ENCODE results near the gene AKNA. TPM values are rescaled to one million over a fixed set of nuclear protein-coding genes. Genes with fewer than 3 reads are reported as not detected.
"Not testable (repeated sequence)": the region's sequence is repeated elsewhere in the genome, so short reads cannot be mapped to it uniquely, and the experiment has no call there.

Gene AKNA
- total and polyA plus RNA-seq, 2 donors (not counting 1 experiment from before 2014, with no cell fraction given): 178 to 407 TPM

GRCh38 chr9:114328937-114329624 is 58.7 kb downstream of the AKNA start:
- H4K20me1 ChIP-seq (ENCODE audit: control insufficient read depth, insufficient read depth, low read length, poor library complexity, severe bottlenecking); H3K27me3 Mint-ChIP-seq; H3K9me3 Mint-ChIP-seq (ENCODE audit: insufficient read depth); H3K9me3 ChIP-seq (ENCODE audit: control extremely low read depth in 1 of 3, control insufficient read depth in 2 of 3, insufficient read depth in 1 of 3, low read length in 2 of 3); H3K27ac ChIP-seq (ENCODE audit: low read length in 2 of 2); H2AFZ ChIP-seq (ENCODE audit: insufficient read depth, low read depth, low read length, poor library complexity, severe bottlenecking); ATAC-seq (ENCODE audit: low read depth); POLR2A ChIA-PET; DNase-seq; CTCF ChIA-PET; H3K79me2 ChIP-seq (ENCODE audit: control insufficient read depth, insufficient read depth, low read length); H3K4me3 ChIP-seq (ENCODE audit: control extremely low read depth in 1 of 5, extremely low read depth in 1 of 5, insufficient read depth in 1 of 5, low read depth in 2 of 5, low read length in 4 of 5); H3K4me3 Mint-ChIP-seq; H3K36me3 ChIP-seq (replicated peaks in 1 of 2; ENCODE audit: control extremely low read depth in 1 of 2, control insufficient read depth in 1 of 2, extremely low read depth in 1 of 2, insufficient read depth in 2 of 2, low read length in 1 of 2); H3K9ac ChIP-seq (ENCODE audit: low read length); intact Hi-C loops (cut with micrococcal nuclease); H3K27me3 ChIP-seq (replicated peaks in 1 of 4; ENCODE audit: control extremely low read depth in 1 of 4, control insufficient read depth in 3 of 4, insufficient read depth in 4 of 4, low read length in 3 of 4); H3K4me1 ChIP-seq (ENCODE audit: control insufficient read depth in 2 of 2, insufficient read depth in 2 of 2, low read length in 2 of 2); H3K27ac Mint-ChIP-seq; H3K4me2 ChIP-seq (replicated peaks; ENCODE audit: low read depth, low read length, poor library complexity, severe bottlenecking): not testable (repeated sequence)
- H3K4me1 Mint-ChIP-seq: peaks cover 14% of the 10 kb centered on the region
- no CpG with 5 or more reads among the region's 12 CpGs for WGBS (ENCODE audit: insufficient coverage)

DNA sequence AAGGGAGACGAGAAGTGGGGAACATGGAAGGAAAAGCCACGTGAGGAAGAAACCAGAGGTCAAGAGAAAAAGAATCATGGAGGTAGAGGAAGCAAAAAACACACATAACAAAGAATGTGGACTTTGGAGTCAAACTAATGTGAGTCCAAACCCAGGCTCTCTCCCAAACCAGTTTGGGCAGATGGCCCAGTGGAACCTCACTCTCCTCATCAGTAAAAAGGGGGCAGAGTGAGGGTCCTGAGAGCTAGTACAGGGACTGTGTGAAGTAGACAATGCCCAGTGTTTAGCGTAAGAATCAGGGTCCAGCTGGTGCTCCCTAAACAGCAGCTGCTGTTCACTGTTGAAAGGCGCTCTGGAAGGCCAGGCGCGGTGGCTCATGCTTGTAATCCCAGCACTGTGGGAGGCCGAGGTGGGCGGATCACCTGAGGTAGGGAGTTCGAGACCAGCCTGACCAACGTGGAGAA is 59.4 kb downstream of the AKNA start:
- not testable (repeated sequence) for H3K9me3 Mint-ChIP-seq (ENCODE audit: insufficient read depth)

More for the DNA sequence above, 59.4 kb downstream of the AKNA start:
- H3K9ac ChIP-seq (ENCODE audit: low read length); H3K4me2 ChIP-seq (replicated peaks; ENCODE audit: low read depth, low read length, poor library complexity, severe bottlenecking); H3K27me3 ChIP-seq (replicated peaks in 1 of 4; ENCODE audit: control extremely low read depth in 1 of 4, control insufficient read depth in 3 of 4, insufficient read depth in 4 of 4, low read length in 3 of 4); H2AFZ ChIP-seq (ENCODE audit: insufficient read depth, low read depth, low read length, poor library complexity, severe bottlenecking); H4K20me1 ChIP-seq (ENCODE audit: control insufficient read depth, insufficient read depth, low read length, poor library complexity, severe bottlenecking); CTCF ChIA-PET; intact Hi-C loops (cut with micrococcal nuclease); H3K4me3 ChIP-seq (ENCODE audit: control extremely low read depth in 1 of 5, extremely low read depth in 1 of 5, insufficient read depth in 1 of 5, low read depth in 2 of 5, low read length in 4 of 5); H3K4me1 ChIP-seq (ENCODE audit: control insufficient read depth in 2 of 2, insufficient read depth in 2 of 2, low read length in 2 of 2); H3K4me3 Mint-ChIP-seq; H3K9me3 ChIP-seq (ENCODE audit: control extremely low read depth in 1 of 3, control insufficient read depth in 2 of 3, insufficient read depth in 1 of 3, low read length in 2 of 3); H3K79me2 ChIP-seq (ENCODE audit: control insufficient read depth, insufficient read depth, low read length); H3K27ac ChIP-seq (ENCODE audit: low read length in 2 of 2); POLR2A ChIA-PET; DNase-seq; H3K36me3 ChIP-seq (replicated peaks in 1 of 2; ENCODE audit: control extremely low read depth in 1 of 2, control insufficient read depth in 1 of 2, extremely low read depth in 1 of 2, insufficient read depth in 2 of 2, low read length in 1 of 2); H3K27me3 Mint-ChIP-seq; H3K27ac Mint-ChIP-seq; ATAC-seq (ENCODE audit: low read depth): not testable (repeated sequence)
- 87% methylated on average over 8 of the region's 10 CpGs for WGBS (ENCODE audit: insufficient coverage)
- peaks cover 14% of the 10 kb centered on the region for H3K4me1 Mint-ChIP-seq
